IPS DF 4.7 (cell line): ENCODE data around the gene HS6ST3.
"Not testable (repeated sequence)": the region's sequence is repeated elsewhere in the genome, so short reads cannot be mapped to it uniquely, and the experiment has no call there.

Source experiments
- DNase-seq: peaks from one replicate; pipeline ENCODE4 v3.0.0-alpha.2; 2013; ENCODE audit warnings: low spot score; ENCODE audit errors: extremely low read depth

Gene HS6ST3

GRCh38 chr13:96428911-96429310 lies 339.0 kb downstream of the HS6ST3 start:
- no peak for DNase-seq

GRCh38 chr13:96431044-96431581 lies 341.2 kb downstream of the HS6ST3 start:
- no peak for DNase-seq

- DNase-seq: no peak
Observed at GRCh38 chr13:96444676-96445075, 354.8 kb downstream of the HS6ST3 start.

- DNase-seq: no peak
Observed at GRCh38 chr13:96449920-96450319, 360.0 kb downstream of the HS6ST3 start.

- no peak for DNase-seq
Observed at GRCh38 chr13:96450326-96451020, 360.6 kb downstream of the HS6ST3 start.

- DNase-seq: no peak
Observed at GRCh38 chr13:96454466-96454865, 364.6 kb downstream of the HS6ST3 start.

GRCh38 chr13:96460609-96461008 lies 370.7 kb downstream of the HS6ST3 start:
- no peak for DNase-seq

DNA sequence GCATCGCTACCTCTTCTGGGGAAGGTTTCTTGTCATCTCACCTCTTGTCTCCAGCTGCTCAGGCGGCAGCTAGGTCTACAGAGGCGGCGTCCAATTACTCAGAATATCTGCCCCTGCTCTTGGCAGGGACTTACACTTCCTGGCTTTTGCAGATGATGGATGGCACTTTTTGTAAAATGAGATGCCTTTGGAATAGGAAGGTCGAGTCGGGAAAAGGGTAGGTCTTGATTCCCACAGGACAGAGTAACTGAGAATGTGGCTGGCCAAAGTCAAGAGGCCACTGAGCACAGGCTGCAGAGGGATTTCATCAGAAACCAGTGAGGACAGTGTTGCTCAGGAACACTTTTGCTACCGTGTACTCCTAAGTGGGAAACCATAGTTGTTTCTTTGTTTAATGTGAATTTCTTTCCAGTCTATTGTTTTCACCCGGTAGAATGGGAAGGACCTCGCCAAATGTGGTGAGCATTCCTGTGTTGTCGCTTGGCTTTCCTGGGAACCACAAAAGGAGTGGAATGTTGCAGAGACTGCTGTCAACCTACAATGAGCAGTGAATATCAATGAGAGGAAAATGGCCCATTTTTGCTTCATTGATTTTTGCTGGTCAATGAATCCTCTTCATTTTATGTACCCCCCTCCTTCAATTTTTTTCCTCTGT lies 383.7 kb downstream of the HS6ST3 start:
- no peak for DNase-seq

- DNase-seq: no peak
Observed at GRCh38 chr13:96474181-96474557, 384.3 kb downstream of the HS6ST3 start.

- DNase-seq: no peak
Observed at GRCh38 chr13:96475103-96475502, 385.2 kb downstream of the HS6ST3 start.

- no peak for DNase-seq
Observed at GRCh38 chr13:96481482-96481881, 391.6 kb downstream of the HS6ST3 start.

DNA sequence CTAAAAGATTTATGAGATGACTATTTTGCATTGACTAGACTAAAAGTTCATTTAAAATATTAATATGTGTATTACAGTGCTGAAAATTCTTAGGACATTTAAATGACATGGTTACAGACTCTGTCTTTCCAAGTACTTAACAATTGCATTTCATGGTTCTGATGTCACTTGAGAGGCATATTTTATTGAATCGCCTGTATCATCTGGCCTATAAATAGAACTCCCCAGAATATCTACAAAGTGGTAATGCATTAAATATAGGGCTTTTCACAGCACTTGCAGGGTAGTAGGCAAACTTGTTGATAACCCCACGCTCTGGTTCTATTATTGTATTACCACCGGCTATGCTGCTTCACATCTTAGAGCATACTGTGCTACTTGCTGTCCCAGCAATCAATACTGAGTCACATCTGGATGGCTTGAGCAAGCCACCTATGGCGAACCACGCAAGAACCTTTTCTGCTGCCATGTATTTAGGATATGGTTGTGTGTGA lies 400.6 kb downstream of the HS6ST3 start:
- no peak for DNase-seq

DNA sequence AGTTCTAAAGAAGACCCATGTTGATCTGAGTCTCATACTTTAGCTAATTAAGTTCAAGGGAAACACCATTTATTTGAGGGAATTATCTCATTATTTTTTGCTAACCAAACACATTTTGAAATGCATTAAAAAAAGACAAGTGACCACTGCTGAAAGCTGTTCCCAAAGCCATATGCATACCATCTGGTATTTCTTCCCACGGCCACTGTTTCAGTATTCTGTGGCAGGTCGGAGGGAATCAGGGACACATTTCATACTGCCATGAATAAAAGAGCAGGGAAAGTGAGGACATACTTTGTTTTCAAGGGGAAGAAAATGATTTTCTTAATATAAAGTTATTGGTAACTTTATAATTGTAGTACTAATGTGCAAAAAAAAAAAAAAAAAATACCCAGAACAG lies 401.2 kb downstream of the HS6ST3 start:
- DNase-seq: no peak

- DNase-seq: no peak
Observed at GRCh38 chr13:96492766-96493165, 402.9 kb downstream of the HS6ST3 start.

GRCh38 chr13:96499656-96500055 lies 409.7 kb downstream of the HS6ST3 start:
- no peak for DNase-seq

- no peak for DNase-seq
Observed at GRCh38 chr13:96500953-96501352, 411.0 kb downstream of the HS6ST3 start.

GRCh38 chr13:96503481-96503880 lies 413.6 kb downstream of the HS6ST3 start:
- no peak for DNase-seq

- no peak for DNase-seq
Observed at GRCh38 chr13:96511587-96511986, 421.7 kb downstream of the HS6ST3 start.

- no peak for DNase-seq
Observed at GRCh38 chr13:96519380-96519779, 429.5 kb downstream of the HS6ST3 start.

DNA sequence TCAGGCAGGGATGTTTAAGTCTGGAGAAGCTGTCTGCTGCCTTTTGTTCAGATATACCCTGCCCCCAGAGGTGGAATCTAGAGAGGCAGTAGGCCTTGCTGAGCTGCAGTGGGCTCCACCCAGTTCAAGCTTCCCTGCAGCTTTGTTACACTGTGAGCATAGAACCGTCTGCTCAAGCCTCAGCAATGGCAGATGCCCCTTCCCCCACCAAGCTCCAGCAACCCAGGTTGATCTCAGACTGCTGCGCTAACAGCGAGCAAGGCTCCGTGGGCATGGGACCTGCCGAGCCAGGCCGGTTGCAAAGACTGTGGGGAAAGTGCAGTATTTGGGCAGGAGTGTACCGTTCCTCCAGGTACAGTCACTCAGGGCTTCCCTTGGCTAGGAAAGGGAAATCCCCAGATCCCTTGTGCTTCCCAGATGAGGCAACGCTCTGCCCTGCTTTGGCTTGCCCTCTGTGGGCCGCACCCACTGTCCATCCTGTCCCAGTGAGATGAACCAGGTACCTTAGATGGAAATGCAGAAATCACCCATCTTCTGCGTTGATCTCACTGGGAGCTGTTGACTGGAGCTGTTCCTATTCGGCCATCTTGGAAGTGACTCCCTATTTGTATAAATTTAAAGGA lies 434.6 kb downstream of the HS6ST3 start:
- not testable (repeated sequence) for DNase-seq

GRCh38 chr13:96525715-96526114 lies 435.8 kb downstream of the HS6ST3 start:
- DNase-seq: no peak

DNA sequence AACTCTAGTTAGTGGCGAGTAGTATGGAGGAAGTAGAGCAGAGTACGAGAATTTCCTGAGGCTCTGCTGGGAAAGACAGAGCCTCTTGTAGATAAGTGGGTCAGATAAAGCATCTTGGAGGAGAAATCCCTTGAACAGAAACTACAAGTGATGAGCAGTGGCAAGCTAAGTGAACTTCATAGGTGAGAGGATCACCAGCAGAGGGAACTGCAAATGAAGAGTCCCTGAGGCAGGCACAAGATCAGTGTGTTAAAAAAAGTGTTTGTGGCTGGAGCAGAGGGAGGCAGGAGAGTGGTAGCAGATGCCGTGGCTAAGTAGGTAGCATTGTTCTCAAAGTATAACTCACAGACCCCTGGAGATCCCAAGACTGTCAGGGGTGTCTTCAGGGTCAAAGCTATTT lies 437.6 kb downstream of the HS6ST3 start:
- no peak for DNase-seq
